Measurements from ENCODE around the gene ABCG1.

Gene ABCG1

DNA sequence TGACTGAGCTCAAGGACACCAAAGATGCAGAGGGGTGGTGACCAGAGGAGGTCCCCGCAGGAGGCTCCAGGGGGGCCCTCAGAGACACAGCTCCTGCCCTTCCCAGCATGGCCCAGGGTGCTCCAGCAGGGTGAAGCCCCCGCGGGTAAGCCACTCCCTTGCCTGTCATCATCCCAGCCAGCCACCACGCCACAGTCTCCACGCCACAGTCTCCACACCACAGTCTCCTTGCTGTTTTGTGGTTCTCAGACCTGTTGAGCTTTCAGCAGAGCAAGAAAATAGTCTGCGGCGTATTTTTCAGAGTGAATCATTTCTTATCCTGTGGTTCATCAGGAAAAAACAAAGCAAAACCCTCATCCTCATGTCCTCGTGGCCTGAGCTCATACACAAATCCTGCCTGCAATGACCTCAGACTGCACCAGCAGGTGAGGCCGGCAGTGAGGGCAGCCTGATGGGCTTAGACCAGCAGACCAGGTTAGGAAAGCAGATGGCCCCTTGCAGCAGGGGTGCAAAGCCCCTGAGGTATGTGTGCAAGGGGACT, 25.7 kb upstream of the ABCG1 start:
- no peak for DNase-seq

GRCh38 chr21:42193721-42194120, 25.2 kb upstream of the ABCG1 start:
- no peak for DNase-seq

GRCh38 chr21:42194863-42195262, 24.1 kb upstream of the ABCG1 start:
- no peak for DNase-seq

DNA sequence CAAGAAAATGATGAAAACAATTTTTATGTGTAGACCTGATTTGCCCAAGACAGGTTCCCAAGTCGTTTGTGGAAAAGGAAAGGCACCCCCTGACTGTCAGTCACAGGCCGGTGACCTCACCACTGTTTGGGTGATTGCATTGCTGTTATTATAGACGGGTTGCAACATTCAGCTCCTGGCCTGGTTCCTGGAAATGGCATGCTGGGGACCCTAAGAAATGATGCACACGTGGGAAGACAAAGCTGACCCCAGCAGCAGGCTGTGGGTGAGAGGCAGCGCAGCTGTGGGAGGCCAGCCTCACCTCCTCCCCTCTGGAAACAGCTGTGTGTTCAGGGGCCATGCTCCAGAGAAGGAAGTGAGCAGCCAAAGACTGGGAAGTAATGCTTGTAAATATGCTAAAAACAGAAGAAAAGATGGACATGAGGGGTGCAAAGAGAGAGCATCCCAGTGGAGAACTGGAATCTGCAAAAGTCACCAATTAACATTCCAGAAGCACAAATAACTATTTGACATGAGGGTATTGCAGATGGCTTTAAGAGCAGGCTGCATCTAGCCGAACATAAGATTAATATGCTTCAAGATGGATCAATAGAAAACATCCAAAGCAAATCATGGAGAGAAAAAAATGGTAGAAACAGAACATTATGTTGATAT, 23.4 kb upstream of the ABCG1 start:
- DNase-seq = peak; percentile 96

GRCh38 chr21:42198929-42199867, 19.7 kb upstream of the ABCG1 start:
- peak; percentile 96 for DNase-seq

- no peak for DNase-seq
Measured at GRCh38 chr21:42199868-42200463, 19.0 kb upstream of the ABCG1 start.

DNA sequence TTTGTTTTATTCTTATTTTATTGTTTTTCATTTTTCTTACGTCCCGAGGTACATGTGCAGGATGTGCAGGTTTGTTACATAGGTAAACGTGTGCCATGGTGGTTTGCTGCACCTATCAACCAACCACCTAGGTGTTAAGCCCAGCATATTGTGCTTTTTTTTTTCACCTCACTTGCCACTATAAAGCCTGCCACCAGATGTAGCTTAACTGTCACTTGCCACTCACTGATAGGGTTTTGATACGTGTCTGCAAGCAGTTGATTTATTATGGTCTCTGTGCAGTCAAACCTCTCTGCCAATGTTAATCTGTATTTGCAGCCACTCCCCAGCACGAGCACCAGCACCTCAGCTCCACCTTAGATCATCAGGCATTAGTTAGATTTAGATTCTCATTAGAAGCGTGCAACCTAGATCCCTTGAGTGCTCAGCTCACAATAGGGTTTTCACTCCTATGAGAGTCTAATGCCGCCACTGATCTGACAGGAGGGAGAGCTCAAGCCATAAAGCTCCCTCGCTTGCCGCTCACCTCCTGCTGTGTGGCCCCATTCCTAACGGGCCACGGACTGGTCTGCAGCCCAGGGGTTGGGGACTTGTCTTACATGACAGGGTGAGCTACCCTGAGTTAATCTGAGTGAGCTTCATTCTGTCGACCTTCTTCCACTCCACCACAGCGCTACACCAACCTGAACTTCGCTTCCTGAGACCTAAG, 17.9 kb upstream of the ABCG1 start:
- DNase-seq = no peak

- DNase-seq = no peak
Measured at GRCh38 chr21:42201615-42202161, 17.3 kb upstream of the ABCG1 start.

GRCh38 chr21:42202321-42202720, 16.6 kb upstream of the ABCG1 start:
- no peak for DNase-seq

- DNase-seq = no peak
Measured at GRCh38 chr21:42203321-42203720, 15.6 kb upstream of the ABCG1 start.

GRCh38 chr21:42203936-42204335, 15.0 kb upstream of the ABCG1 start:
- peak; percentile 21 for DNase-seq

- DNase-seq = no peak
Measured at GRCh38 chr21:42207426-42207825, 11.5 kb upstream of the ABCG1 start.

GRCh38 chr21:42208036-42208435, 10.9 kb upstream of the ABCG1 start:
- peak; percentile 55 for DNase-seq

DNA sequence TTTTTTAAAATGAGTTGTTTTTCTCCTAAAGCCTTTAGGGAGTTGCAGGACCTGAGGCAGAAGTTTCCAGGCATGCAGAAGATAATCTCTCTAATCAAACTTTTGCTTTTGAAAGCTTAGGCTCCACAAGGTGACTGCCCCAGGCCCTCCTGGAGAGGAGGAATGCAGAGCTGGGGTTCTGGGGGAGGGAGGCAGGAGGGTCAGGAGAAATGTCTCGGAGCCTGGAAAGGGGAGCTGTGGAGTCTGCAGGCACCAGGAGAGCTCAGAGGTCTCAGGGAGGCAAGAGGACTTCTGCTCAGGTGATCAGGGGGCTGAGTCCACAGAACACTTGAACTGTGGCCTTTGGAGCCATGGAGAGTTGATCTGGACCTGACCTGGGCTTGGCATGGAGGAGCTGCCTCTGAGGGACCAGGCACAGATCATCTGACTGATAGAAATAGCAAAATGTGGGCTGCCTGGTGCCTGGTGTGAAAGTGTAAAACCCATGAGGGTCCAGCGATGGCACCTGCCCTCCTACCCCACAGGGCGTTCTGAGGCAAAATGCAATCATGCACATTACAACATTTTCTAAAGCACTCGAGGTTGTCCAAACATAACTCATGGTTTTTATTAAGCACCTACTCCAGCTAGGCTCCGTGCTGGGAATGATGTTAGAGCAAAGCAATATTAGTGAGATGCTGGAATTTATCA, 10.0 kb upstream of the ABCG1 start:
- no peak for DNase-seq

GRCh38 chr21:42209801-42210479, 9.0 kb upstream of the ABCG1 start:
- no peak for DNase-seq

DNA sequence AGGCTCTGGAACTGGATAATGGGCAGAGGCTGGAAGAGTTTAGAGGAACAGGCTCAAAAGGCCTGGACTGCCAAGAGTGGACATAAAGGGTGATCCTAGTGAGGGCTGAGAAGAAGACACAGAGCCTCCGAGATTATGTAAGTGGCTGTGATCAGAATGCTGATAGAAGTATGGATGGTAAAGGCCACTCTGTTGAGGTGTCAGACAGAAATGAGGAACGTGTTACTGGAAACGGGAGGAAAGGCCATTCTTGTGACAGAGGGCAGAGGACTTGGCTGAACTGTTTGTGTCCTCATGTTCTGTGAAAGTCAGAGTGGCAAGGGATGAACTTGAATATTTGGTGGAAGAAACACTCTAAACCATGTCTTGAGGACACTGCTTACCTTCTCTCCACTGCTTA, 6.7 kb upstream of the ABCG1 start:
- DNase-seq = peak; percentile 77

DNA sequence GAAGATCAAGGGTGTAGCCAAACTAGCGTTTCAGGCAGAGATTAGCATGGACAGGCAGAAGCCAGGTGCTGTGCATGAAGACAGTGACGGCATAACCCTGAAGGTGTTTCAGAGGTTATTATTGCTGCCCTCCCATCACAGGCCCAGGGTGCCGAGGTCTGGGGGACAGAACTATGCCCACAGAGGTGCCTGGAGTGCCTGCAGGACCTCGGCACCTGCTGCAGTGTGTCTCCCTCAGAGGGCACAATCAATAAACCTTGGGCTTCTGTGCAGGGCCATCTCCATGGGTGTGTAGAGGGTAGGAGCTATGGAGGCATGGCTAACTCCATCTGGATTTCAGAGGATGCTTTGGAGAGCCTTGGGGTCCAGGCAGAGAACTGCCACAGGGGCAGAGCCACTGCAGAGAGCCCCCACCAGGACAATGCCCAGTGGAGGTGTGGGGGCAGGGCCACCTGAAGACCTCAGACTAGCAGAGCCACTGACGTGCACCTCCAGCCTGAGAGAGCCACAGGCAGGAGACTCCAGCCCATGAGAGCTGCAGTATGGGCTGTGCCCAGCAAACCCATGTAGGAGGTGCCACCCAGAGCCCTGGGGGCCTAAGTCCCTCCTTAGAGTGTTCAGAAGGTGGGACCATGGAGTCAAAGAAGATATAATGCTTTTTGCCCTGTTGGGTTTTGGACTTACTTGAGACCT, 5.7 kb upstream of the ABCG1 start:
- DNase-seq = no peak

GRCh38 chr21:42214081-42214750, 4.7 kb upstream of the ABCG1 start:
- no peak for DNase-seq

DNA sequence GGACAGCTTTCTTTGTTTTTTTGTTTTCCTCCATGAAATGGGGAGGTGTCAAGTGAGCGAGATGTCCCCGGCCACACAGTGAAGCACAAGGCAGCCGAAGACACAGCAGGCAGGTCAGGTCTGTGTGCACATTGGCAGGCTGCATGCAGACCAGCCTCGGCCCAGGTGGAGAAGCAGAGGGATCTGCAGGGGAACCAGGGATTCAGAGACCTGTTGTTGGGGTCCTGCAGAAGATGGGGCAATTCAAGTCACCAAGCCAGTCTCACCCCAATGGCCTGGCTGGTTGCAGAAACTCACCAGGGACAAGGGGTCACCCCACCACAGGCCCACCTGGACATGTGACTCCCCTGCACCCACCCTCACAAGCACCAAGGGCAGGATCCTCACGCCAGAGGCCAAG, 4.0 kb upstream of the ABCG1 start:
- DNase-seq = no peak
